K562 (cell line): ENCODE results near the gene TOM1L2. TPM values are rescaled to one million over a fixed set of nuclear protein-coding genes. Genes with fewer than 3 reads are reported as not detected.

Source experiments
- ATAC-seq: fragments of 200-7000 bp; cut with Tn5 transposase; 3 replicates; pipeline ENCODE4 v1.9.1; 2020; ENCODE audit warnings: moderate library complexity
- BruUV-seq: library from RNA; stranded (reverse); fragments of 400-500 nt; replicated peaks from 2 replicates; lab custom pipeline; 2021; lab: Mats Ljungman, UMichigan
- CTCF ChIA-PET: fragments of 300-600 bp; formaldehyde crosslinking; extraction: SDS; loops from one replicate; lab custom pipeline; 2021; ENCODE audit warnings: low intra/inter-chr PET ratio; lab: Yijun Ruan, JAX
- POLR2A ChIA-PET: fragments of 300-600, 350-650 bp; sonication (Branson Sonifier 250); formaldehyde crosslinking; extraction: SDS; loops from one replicate; lab custom pipeline; 2021; ENCODE audit warnings: antibody characterized with exemption, inconsistent platforms; lab: Yijun Ruan, JAX
- DNase-seq, 4 experiments: peaks; one replicate each; pipeline versions ENCODE4 v3.0.0 to v3.0.0-alpha.2; 2011 to 2018; ENCODE audit warnings: low spot score in 3 of 4, mixed read lengths in 3 of 4; ENCODE audit errors: extremely low read depth in 1 of 4
- FAIRE-seq: peaks from 2 replicates; lab custom pipeline; 2011; peaks lifted over from hg19 to GRCh38; lab: Jason Lieb, UNC
- H2AFZ ChIP-seq: 2 replicates; pipeline ENCODE4 v1.6.0; 2011; ENCODE audit warnings: low read depth, low read length, control low read depth, inconsistent platforms
- H3K27ac ChIP-seq: fragments of 200-600 bp; 3 replicates; pipeline ENCODE4 v1.8.0; 2011; ENCODE audit warnings: low read depth, mild to moderate bottlenecking, control low read depth, inconsistent platforms, low read length, moderate library complexity, mixed read lengths; ENCODE audit errors: extremely low read depth
- H3K27me3 ChIP-seq, 2 experiments: fragments of 300-600 bp in 1 of 2; 2 replicates in 1 of 2; 3 replicates in 1 of 2; pipeline versions ENCODE4 v1.6.0 to v1.8.0; 2011; ENCODE audit warnings: inconsistent platforms in 2 of 2, low read length in 2 of 2, mild to moderate bottlenecking in 1 of 2, mixed read lengths in 1 of 2, moderate library complexity in 1 of 2; ENCODE audit not compliant: control insufficient read depth in 2 of 2, insufficient read depth in 2 of 2
- H3K36me3 ChIP-seq: fragments of 300-600 bp; 3 replicates; pipeline ENCODE4 v1.8.0; 2011; ENCODE audit warnings: mild to moderate bottlenecking, low read length, inconsistent platforms; ENCODE audit not compliant: control insufficient read depth, insufficient read depth
- H3K4me1 ChIP-seq, 2 experiments: fragments of 200-600 bp in 1 of 2; replicated peaks in 1 of 2; 2 replicates in 1 of 2; 3 replicates in 1 of 2; pipeline versions ENCODE4 v1.5.1 to v1.8.0; 2011; ENCODE audit warnings: inconsistent platforms in 2 of 2, low read length in 2 of 2, mild to moderate bottlenecking in 1 of 2, mixed read lengths in 1 of 2, moderate library complexity in 1 of 2; ENCODE audit not compliant: control insufficient read depth in 2 of 2, insufficient read depth in 2 of 2
- H3K4me2 ChIP-seq: 2 replicates; pipeline ENCODE4 v1.6.1; 2011; ENCODE audit warnings: low read length, control low read depth, inconsistent platforms, mixed read lengths; ENCODE audit not compliant: insufficient read depth
- H3K4me3 ChIP-seq: fragments of 200-600 bp; sonication (generic), shearing (Covaris generic); 2 replicates; pipeline ENCODE4 v1.5.1; 2016; ENCODE audit warnings: control low read depth, inconsistent platforms
- H3K79me2 ChIP-seq: fragments of 200-600 bp; 3 replicates; pipeline ENCODE4 v1.8.0; 2011; ENCODE audit warnings: low read length, inconsistent platforms; ENCODE audit not compliant: control insufficient read depth, insufficient read depth
- H3K9ac ChIP-seq, 2 experiments: 2 replicates each; pipeline versions ENCODE4 v1.6.0 to v1.6.1; 2011; ENCODE audit warnings: low read depth in 2 of 2, low read length in 2 of 2, control low read depth in 1 of 2, inconsistent platforms in 1 of 2, mild to moderate bottlenecking in 1 of 2, mixed read lengths in 1 of 2; ENCODE audit not compliant: insufficient read depth in 1 of 2
- H3K9me1 ChIP-seq: one replicate; pipeline ENCODE4 v1.6.0; 2011; ENCODE audit warnings: inconsistent platforms, mild to moderate bottlenecking, low read length, moderate library complexity; ENCODE audit not compliant: control insufficient read depth, insufficient read depth
- H3K9me3 ChIP-seq: replicated peaks from 2 replicates; pipeline ENCODE4 v1.5.1; 2011; ENCODE audit warnings: low read depth, low read length, inconsistent platforms; ENCODE audit not compliant: control insufficient read depth, insufficient read depth
- H4K20me1 ChIP-seq: replicated peaks from 2 replicates; pipeline ENCODE4 v1.6.1; 2011; ENCODE audit warnings: low read length, inconsistent platforms, mixed read lengths; ENCODE audit not compliant: control insufficient read depth, insufficient read depth
- BCLAF1 ChIP-seq, 2 experiments: fragments of 450-650 bp in 1 of 2; IDR thresholded peaks; 2 replicates each; pipeline ENCODE4 v1.6.1; 2011 to 2017; ENCODE audit warnings: low read depth in 2 of 2, antibody characterized with exemption in 1 of 2, borderline replicate concordance in 1 of 2, low read length in 1 of 2, mild to moderate bottlenecking in 1 of 2, mixed read lengths in 1 of 2; ENCODE audit not compliant: control insufficient read depth in 1 of 2
- CSDE1 ChIP-seq, 2 experiments: fragments of 450-650 bp; IDR thresholded peaks; 2 replicates each; pipeline ENCODE4 v1.6.1; 2016; ENCODE audit warnings: mild to moderate bottlenecking in 1 of 2
- HCFC1 ChIP-seq: IDR thresholded peaks from 2 replicates; pipeline ENCODE4 v1.6.1; 2012; ENCODE audit warnings: low read depth, low read length, improper control_type of control experiment
- KAT7 ChIP-seq: sonication (generic); formaldehyde crosslinking; IDR thresholded peaks from 2 replicates; pipeline ENCODE4 v1.8.0; 2022; ENCODE audit warnings: missing genetic modification reagents, mild to moderate bottlenecking, borderline replicate concordance
- NR2C1 ChIP-seq, 2 experiments: fragments of 450-650 bp; IDR thresholded peaks; 2 replicates each; pipeline ENCODE4 v1.6.1; 2017; ENCODE audit warnings: mild to moderate bottlenecking in 2 of 2, antibody characterized with exemption in 1 of 2, inconsistent platforms in 1 of 2, missing compliant biosample characterization in 1 of 2, missing genetic modification characterization in 1 of 2
- ZFP30 ChIP-seq: fragments of 250-450 bp; sonication (Bioruptor Pico); IDR thresholded peaks from 2 replicates; pipeline ENCODE4 v1.8.0; 2022; ENCODE audit warnings: moderate library complexity, mild to moderate bottlenecking, inconsistent platforms, borderline replicate concordance
- ZNF695 ChIP-seq: fragments of 450-650 bp; formaldehyde crosslinking; IDR thresholded peaks from 2 replicates; pipeline ENCODE4 v1.4.0; 2020; ENCODE audit warnings: mild to moderate bottlenecking, moderate library complexity
- WGBS: fragments of 100-300 bp; shearing (Covaris generic); methylation state at CpG from one replicate; pipeline ENCODE4 v1.1.6; 2016; ENCODE audit warnings: low coverage, mixed read lengths; ENCODE audit not compliant: insufficient coverage; ENCODE audit errors: missing lambda C conversion rate; 5-methylcytosine and 5-hydroxymethylcytosine counted together
- in situ Hi-C: fragments of 300-500 bp; cut with MboI; formaldehyde crosslinking; loops from 4 replicates; pipeline ENCODE4 v1.15.0; 2018; ENCODE audit warnings: inconsistent platforms, mixed read lengths
- intact Hi-C: fragments of 100-400 bp; cut with micrococcal nuclease; formaldehyde crosslinking; loops from 2 replicates; pipeline ENCODE4 v1.14.2; 2022
- polyA plus RNA-seq, 8 experiments: library from polyadenylated mRNA; depleted of rRNA in 4 of 8; stranded (reverse) in 5 of 8; unstranded in 3 of 8; fragments of >200 nt; fragmentation: Nextera tagmentation in 2 of 8; fragmentation: Illumina TruSeq in 1 of 8; extraction: Ambion mirVana in 2 of 8; extraction: Trizol in 1 of 8; gene quantifications; 2 replicates each; pipeline versions ENCODE4 v1.2.1 to v1.2.3, GENCODE V29; 2011 to 2014; ENCODE audit warnings: inconsistent platforms in 1 of 8, missing spikeins in 1 of 8
- total RNA-seq, 7 experiments: library from RNA; depleted of rRNA in 6 of 7; stranded (reverse); fragments of >200 nt in 6 of 7; fragmentation: Illumina TruSeq in 2 of 7; extraction: Trizol in 2 of 7; gene quantifications; 2 replicates each; pipeline versions ENCODE4 v1.2.1 to v1.2.3, GENCODE V29; 2011 to 2021; ENCODE audit warnings: low replicate concordance in 1 of 7

The TOM1L2 gene
- total and polyA plus RNA-seq, 9 of the 15 experiments (the other 6 are each of a cell fraction or from before 2014, with no cell fraction given), result 0.07 to 6.0 (median 2.5) TPM

- Histone ChIP-seq H3K27me3 (no peaks in the 10 kb centered on the region), H3K9me3 (no peaks in the 10 kb centered on the region), H2AFZ (no peak overlapping the region), H3K4me1 (peaks cover 10% of the 10 kb centered on the region in 2 experiments; a peak in 4 of 5 replicates), H3K36me3 (no peaks in the 10 kb centered on the region), H4K20me1 (no peaks in the 10 kb centered on the region; the same call in 1 of the 2 replicates), H3K4me2 (no peak overlapping the region), H3K9me1 (no peaks in the 10 kb centered on the region), H3K79me2 (no peaks in the 10 kb centered on the region), H3K9ac (no peak overlapping the region), H3K4me3 (no peak overlapping the region), H3K27ac (no peak overlapping the region)
- ATAC-seq (no peak), FAIRE-seq (no peak), DNase-seq (no peak)
- TF ChIP-seq HCFC1, result no peak
- TF ChIP-seq ZFP30 (CRISPR knock-in tag), result no peak
- no peak for TF ChIP-seq KAT7 (CRISPR knock-in tag)
- intact Hi-C loops (no loop called here), in situ Hi-C loops (no loop called here)
- no TSS peak for BruUV-seq
- WGBS, result 27% methylated on average over 1 of the region's 1 CpG
- POLR2A ChIA-PET, result interaction anchor here (1.6 kb wide), 2 partner anchors 10 to 12 kb away, joined by 5 to 6 read pairs; no protein-coding TSS in a partner anchor
- CTCF ChIA-PET, result no interaction called here
Measured at GRCh38 chr17:17947966-17948365, 24.2 kb downstream of the TOM1L2 start.

- CTCF ChIA-PET, result no interaction called here
- no peak overlapping the region for H3K27ac ChIP-seq
- TF ChIP-seq NR2C1 (IDR thresholded peaks at IDR 0.05) (no peak), NR2C1 (tag; IDR thresholded peaks at IDR 0.05) (no peak), BCLAF1 (IDR thresholded peaks at IDR 0.05; ENCODE audit: borderline replicate concordance in 1 of 2, control insufficient read depth in 1 of 2, low read depth in 2 of 2, low read length in 1 of 2) (no peak), CSDE1 (IDR thresholded peaks at IDR 0.05) (no peak), ZNF695 (no peak)
Measured at GRCh38 chr17:17947309-17947708, 24.9 kb downstream of the TOM1L2 start.

More at GRCh38 chr17:17947309-17947708, 24.9 kb downstream of the TOM1L2 start:
- BruUV-seq, result no TSS peak
- DNase-seq, result no peak
- H3K27me3 ChIP-seq, result no peaks in the 10 kb centered on the region
- in situ Hi-C loops, result no loop called here
- no peak overlapping the region for H2AFZ ChIP-seq
- ATAC-seq, result no peak
- intact Hi-C loops, result no loop called here
- no peaks in the 10 kb centered on the region for H3K9me3 ChIP-seq
- H4K20me1 ChIP-seq, result no peaks in the 10 kb centered on the region; the same call in 1 of the 2 replicates
- POLR2A ChIA-PET, result interaction anchor here (1.6 kb wide), 2 partner anchors 11 kb away, joined by 5 to 6 read pairs; no protein-coding TSS in a partner anchor
- 26% methylated on average over 5 of the region's 5 CpGs for WGBS
- no peak for FAIRE-seq
- no peak overlapping the region for H3K9ac ChIP-seq
- no peak overlapping the region for H3K4me3 ChIP-seq
- no peaks in the 10 kb centered on the region for H3K9me1 ChIP-seq
- H3K4me1 ChIP-seq, result peaks cover 10 to 13% of the 10 kb centered on the region in 2 experiments; a peak in 4 of 5 replicates
- H3K36me3 ChIP-seq, result no peaks in the 10 kb centered on the region
- no peak overlapping the region for H3K4me2 ChIP-seq
- no peaks in the 10 kb centered on the region for H3K79me2 ChIP-seq
